Endometrial microvascular endothelial cells (primary cell): ENCODE data around the gene TRAF3IP1. TPM values are rescaled to one million over a fixed set of nuclear protein-coding genes. Genes with fewer than 3 reads are reported as not detected.
"Not testable (repeated sequence)": the region's sequence is repeated elsewhere in the genome, so short reads cannot be mapped to it uniquely, and the experiment has no call there.

Source experiments
- in situ Hi-C: cut with HindIII; loops from 2 replicates; pipeline ENCODE4 v1.10.0; 2017; ENCODE audit warnings: low sequenced_read_pairs, low pct_unique_long_range_greater_than_20kb; ENCODE audit errors: inconsistent ontology term
- total RNA-seq: library from RNA; depleted of rRNA; stranded (reverse); fragments of >200 nt; gene quantifications from one replicate; pipeline ENCODE4 v1.2.3, GENCODE V29; 2015; ENCODE audit errors: inconsistent ontology term

Gene TRAF3IP1
- total RNA-seq, 1 donor from 2014 or later: 3.5 TPM

DNA sequence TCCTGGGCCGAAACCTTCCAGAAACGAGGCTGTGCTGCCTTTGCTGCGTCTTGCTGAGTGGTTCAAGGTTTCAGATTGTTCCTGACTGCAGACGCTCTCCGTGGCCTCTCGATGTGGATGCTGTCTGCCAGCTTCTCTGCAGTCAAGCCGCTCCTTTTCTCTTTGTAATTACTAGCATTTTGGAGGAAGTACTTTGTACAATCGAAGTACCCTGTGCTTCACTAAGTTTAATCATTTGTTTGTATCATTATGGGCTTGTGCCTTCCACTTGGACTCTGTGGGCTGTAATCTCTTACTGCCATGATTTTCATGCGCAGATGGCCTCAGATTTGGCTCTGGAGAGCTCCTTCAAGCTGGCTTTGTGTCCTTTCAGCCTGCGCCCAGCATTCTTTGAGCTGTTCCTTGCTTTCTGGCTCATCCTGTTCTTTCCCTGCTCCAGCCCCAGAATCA, 49.3 kb downstream of the TRAF3IP1 start:
- in situ Hi-C loops: no loop called here

DNA sequence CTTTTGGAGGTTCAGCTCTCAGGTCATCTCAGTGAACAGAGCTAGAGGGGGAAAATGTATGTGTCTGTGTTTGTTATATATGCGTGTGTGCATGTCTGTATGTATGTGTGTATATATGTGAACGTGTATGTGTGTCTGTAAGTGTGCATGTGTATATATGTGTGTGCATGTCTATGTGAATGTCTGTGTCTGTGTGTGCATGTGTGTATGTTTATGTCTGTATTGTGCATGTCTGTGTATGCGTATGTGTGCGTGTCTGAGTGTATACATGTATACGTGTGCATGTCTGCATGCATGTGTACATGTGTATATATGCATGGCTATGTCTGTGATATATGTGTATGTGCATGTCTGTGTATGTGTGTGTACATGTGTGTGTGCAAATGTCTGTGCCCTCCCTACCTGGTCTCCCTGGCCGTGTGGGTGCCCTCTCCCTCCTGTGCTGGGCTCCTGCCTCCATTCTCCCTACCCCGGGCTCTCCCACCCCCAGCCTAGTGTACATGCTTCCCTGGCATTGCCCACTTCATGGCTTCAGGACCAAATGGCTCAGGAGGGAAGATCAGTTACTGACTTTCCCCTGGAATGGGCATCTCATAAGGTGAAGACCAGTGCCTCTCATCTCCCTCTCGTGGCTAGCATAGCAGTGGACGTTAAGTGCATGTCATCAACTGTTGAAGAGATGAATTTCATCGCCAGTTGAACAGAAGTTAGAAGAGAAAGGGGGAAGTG, 49.9 kb downstream of the TRAF3IP1 start:
- in situ Hi-C loops: no loop called here

DNA sequence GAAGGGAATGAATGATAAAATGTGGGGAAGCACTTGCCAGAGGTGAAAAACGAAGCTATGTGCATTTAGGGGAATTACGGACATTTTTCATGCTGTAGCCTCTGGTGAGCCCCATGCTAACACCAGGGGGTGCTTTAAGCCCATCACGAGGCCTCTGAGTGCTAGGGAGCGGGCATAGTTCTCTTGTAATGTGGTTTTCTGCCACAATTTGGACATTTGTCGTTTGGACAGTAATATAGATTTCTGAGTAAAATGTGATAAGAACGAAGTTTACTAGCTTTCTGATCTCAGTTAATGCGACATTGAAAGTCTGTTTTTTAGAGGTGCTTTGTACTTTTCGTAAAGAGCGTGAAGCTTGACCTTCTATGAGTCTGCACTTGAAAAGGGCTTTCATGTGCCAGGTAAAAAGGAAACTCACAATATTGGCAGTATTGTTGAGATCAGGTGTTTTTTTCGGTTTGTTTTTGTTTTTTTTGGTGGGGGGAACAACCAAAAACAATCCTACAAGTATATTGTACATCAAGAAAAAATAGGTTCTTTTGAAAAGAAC, 50.6 kb downstream of the TRAF3IP1 start:
- in situ Hi-C loops: no loop called here

DNA sequence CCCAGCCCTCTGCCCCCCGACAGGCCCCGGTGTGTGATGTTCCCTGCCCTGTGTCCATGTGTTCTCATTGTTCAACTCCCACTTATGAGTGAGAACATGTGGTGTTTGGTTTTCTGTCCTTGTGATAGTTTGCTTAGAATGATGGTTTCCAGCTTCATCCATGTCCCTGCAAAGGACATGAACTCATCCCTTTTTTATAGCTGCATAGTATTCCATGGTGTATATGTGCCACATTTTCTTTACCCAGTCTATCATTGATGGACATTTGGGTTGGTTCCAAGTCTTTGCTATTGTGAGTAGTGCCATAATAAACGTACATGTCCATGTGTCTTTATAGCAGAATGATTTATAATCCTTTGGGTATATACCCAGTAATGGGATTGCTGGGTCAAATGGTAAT, 52.0 kb downstream of the TRAF3IP1 start:
- in situ Hi-C loops: not testable (repeated sequence)

DNA sequence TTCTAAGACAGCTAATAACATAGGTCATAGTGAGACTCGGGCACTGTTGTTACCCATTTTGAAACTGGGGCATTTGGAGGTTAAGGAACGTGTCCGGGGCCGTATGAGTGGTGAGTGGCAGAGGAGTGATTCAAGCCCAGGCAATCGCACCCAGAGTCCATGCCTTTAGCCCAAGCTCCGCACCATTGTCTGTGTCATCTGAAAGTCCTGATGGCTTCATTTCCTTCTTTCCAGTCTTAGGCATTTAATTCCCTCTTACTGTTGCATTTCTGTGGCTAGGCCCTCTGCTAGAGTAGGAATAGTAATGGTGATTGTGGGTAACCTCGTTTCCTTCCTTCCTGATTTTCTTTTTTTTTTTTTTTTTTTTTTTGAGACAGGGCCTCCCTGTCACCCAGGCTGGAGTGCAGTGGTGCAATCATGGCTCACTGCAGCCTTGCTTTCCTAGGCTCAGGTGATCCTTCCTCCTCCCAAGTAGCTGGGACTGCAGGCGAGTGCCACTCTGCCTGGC, 56.6 kb downstream of the TRAF3IP1 start:
- in situ Hi-C loops: no loop called here

DNA sequence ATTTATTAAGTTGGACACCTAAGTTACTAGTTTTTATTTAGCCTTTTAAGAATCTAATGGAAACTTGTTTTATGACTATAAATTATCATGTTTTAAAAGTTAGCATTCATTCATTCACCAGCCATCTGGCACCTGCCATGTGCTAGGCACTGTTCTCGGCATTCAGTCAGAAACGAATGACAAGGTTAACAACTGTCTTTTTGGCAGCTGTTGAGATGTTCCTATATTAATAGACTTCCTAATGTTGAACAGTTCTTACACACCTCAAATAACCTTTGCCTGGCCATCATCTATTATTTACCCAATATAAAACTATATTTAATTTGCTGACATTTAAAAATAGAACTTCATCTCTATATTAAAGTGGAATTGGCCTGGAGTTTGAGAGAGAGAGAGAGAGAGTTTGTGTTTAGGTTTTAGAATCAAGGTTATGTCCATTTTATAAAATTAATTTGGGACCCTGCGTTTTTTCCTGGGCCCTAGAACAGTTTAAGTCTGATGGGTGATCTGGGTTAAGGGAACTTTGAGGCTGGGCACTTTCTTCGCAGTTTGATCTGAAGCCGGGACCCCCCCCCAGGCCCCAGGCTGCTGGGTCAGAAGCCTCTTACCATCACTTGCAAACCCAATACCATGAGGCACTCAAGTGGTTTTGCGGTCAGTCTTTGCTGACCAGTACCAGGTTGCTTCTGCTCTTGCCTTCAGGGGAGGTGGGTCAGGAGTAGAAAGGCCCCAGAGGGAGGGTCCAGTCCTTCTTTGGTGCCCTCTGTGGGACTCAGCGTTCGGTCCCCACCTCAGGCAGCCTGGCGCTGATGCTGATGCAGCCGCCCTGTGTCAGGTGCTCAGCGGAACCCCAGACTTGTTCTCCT, 58.1 kb downstream of the TRAF3IP1 start:
- in situ Hi-C loops: no loop called here

DNA sequence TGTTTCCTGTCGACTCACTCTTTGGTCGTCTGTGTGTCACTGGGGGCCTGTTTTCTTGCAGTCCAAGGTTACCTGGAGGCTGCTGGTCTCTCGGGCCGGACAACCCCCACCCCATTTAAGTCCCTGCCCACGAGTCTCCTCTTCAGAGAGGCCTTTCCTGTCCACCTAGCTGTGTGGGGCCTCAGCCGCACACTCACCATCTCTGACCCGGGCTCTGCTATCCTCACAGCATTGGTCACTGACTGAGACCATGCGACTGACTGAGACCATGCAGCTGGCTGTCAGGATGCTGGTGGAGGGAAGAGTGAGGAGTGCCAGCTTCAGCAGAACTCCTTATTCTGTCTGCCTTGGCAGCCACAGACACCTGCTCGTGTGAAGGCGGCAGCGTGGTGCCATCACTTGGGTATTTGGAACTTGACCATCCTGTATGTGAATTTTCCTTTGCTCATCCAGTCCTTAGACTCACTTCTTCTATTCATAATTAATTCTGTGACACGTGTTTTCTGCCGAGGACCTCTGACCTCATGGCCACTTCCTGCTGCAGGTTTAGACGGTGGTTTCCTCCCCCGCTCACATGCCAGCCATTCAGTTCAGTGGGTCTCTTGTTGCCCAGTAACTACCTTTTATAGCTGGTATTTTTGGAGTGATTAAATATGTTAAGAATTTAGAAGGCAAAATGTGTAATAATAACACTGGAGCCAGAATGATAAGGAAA, 58.9 kb downstream of the TRAF3IP1 start:
- in situ Hi-C loops: no loop called here

DNA sequence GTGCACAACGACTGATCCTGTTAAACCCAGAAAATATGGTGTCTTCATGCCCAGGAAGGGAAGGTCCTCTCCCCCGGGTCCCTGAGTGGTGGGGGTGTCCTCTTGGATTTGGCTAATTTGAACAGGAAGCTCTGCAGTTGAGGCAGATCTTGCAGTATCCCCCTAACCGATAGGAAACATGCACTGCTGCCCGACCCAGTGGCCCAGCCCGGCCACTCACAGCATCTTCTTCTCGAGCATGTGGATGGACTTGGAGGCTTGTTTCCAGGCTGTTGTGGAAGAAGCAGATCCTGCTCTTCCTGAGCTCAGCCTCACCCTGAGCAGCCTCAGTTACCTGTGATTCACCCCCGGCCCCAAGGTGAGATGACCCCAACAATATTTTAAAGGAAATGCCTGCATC, 60.0 kb downstream of the TRAF3IP1 start:
- in situ Hi-C loops: no loop called here

DNA sequence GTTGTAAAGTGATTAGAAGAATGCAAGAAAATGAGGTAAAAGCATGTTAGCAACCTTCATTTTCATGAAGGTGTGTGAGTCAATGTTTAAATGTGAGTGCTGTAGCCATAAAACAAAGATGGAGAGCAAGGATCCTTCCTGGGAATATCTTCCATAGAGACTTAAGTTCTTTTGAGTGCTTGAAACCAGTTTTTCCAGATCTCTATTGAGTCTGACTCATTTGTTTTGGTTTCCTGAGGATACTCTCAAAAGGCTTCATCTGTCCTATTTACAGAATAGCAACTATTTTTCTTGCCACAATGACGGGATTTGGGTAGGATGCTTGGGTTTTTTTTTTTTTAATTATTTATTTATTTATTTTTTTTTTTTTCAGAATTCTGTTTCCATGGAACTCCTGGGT, 60.5 kb downstream of the TRAF3IP1 start:
- in situ Hi-C loops: no loop called here

DNA sequence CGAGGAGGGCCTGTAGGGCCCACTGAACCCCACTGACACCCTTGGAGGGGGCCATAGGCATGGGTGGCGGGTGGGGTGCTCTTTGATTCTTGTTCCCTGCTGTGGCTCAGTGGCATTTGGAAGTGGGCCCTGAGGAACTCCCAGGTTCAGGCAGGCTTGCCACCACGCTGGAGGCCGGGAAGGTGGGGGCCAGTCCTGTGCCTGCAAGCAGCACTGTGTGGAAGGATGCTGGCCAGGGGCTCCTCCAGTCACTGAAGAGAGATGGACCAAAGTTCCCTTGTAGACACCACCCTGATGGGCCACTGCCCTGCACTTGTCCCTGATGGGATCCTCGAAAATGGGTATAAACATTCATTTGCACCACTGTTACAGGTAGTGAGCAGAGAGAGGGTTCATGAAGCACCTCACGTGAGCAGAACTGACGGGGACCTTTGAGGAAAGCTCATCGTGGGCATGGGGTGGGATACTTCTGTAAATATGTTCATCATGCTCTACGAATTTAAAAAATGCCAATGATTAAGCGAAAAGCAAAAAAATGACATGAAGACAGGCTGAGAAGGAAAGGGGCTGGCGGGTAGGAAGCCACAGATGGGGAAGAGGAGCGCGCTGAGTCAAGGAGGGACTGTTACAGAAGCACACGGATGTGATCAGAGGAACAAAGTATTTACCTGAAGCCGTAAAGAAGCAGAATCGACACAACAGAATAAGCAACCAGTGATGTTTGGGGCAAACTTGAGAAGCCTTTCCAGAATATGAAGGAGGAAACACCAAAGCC, 61.2 kb downstream of the TRAF3IP1 start:
- in situ Hi-C loops: no loop called here

DNA sequence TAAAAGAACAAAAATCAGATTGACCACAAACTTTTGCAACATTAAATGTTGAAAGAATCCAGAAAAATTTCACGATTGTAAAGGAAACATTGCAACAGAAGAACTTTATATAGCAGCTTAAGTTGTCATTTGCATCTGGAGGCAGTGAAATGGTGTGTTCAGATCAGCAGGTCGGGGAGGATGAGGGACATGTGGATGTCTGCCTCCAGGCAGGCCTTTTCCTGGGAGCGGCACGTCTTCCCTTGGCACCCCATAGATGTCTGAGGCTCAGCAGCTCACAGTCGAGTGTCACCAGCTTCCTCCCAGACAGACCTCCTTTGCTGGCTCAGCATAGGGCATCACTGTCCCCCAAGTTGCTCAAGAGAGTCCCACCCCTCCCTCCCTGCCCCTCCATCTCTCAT, 62.1 kb downstream of the TRAF3IP1 start:
- in situ Hi-C loops: no loop called here

DNA sequence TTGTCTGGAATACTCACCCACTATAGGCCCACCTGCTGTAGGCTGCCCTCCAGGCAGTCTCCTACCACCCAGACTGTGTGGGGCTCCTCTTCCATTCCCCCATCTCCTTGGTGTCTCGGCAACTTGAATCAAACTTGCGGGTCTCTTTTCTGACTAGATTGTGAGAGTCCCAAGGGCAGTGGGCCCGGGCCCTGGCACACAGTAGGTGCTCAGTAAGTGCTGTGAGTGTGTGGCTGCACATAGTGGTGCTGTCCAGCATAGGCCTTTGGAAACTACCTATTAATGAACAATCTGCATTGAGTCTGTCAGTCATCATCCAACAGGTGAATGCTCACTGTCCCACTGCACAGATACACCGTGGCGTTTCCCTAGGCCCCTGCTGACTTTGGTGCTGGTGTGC, 62.8 kb downstream of the TRAF3IP1 start:
- in situ Hi-C loops: no loop called here

DNA sequence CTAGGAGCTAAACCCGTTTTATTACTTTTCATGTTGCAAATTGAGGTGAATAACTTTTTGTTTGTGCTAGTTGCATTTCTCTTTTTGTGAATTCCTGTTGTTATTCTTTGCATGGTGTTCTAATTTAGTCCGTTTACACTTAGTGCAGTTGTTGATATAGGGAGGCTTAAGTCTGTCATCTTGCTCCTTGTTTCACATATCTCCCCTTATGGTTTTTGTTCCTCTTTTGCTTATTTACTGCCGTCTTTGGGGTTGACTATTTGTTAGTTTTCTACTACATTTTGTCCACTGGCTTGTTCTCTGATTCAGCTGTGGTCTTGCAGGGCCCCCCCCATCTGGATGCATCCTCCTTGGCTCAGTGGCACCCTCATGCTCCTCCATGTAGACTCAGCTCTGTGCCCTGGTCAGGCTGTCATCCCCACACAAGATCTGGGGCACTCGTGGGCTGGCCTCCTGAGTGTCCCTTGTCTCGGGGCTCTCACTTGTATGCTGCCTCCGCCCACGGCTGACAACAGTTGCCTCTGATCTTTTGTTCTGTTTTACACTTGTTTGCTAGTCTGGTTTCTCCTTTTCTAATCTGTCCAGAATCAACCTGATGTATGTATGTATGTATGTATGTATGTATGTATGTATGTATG, 63.5 kb downstream of the TRAF3IP1 start:
- in situ Hi-C loops: no loop called here

DNA sequence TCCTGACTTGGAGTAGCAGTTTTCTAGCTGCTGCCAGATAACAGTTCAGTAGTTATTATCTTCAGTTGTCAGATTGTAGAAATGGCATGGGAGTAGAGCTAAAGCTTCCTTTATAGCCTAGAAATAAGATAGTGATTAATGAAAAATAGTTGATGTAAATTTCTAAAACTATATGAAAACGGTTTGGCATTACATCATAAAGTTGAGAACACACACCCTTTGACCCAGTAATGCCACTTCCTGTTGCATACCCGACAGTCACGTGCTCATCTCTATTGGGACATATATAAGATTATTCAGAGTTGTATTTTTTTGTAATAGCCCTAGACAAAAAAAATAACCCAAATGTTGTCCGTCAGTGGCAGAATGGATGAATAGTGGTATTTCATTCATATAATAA, 67.0 kb downstream of the TRAF3IP1 start:
- in situ Hi-C loops: no loop called here

DNA sequence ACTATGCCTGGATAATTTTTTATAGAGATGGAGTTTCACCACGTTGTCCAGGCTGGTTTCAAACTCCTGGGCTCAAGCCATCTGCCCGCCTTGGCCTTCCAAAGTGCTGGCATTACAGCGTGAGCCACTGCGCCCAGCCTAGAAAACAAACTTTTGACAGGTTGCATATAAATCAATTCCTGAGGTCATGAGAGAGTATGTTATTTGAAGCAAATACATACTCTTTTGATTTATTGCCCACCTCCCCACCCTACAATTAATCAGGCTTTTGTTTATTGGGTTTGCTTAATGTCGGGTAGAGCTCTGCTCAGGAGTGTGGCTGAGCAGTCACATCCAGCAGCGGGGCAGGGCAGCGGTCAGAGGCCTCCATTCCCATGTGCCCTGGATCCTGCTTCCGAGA, 68.5 kb downstream of the TRAF3IP1 start:
- in situ Hi-C loops: no loop called here

DNA sequence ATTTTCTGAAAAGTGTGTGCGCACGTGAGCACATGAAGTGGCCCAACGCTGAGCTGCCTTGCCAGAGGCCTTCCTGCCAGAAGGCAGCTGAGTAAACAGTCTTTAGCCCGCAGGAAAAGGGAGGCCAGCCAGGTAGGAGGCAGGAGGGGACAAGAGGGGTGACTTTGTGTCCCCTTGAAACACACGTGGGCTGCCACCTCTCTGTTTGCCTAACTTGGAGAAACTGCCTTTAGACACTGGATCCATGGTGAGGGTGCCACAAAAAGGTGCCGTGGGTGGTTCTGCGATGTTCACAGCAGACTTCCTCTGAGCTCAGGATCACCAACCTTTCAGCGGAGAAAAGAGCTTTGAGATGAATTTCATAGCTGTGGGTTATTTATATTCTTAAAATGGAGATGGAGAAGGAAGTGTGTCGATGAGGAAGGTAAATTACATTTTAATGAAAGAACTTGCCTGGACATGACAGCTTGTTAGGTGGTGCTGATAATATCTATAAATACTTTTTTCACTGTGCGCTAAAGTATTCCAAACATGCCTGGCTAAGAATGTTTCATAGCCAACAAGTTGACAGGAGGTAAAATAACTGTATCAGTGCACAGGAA, 69.8 kb downstream of the TRAF3IP1 start:
- in situ Hi-C loops: no loop called here

DNA sequence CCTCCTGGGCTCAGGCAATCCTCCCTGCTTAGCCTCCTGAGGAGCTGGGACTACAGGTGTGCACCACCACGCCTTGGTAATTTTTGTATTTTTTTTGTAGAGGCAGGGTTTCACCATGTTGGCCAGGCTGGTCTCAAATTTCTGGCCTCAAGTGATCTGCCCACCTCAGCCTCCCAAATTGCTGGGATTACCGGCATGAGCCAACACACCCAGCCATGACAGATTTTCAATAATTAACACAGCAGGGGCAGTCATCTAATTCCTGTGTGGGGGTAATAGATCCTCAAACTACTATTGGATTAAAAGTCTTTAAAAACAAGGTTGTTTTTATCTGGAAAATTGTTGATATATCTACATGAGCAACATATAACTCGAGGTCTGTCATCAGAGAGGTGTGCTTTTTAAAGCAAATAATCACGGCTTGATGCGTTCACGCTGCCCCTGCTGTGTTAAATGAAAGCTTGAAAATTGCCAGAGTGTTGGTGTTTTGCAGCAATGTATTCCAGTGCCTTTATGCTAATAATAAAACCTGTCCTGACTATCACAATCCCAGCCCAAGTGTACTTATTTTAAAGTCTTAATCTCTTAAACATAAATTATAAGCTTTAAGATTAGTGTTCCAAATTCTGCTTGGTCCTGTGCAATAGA, 70.8 kb downstream of the TRAF3IP1 start:
- in situ Hi-C loops: no loop called here
